Forelimb muscle (tissue), 1 donor: Measurements from ENCODE around the gene ASMTL. TPM values are rescaled to one million over a fixed set of nuclear protein-coding genes. Genes with fewer than 3 reads are reported as not detected.
A peak's percentile ranks its signal among the peaks of the same experiment; 100 is the strongest.
"Not testable (repeated sequence)": the region's sequence is repeated elsewhere in the genome, so short reads cannot be mapped to it uniquely, and the experiment has no call there.

Experiments used
- DNase-seq: peaks from one replicate; pipeline ENCODE4 v3.0.0-alpha.2; 2013; ENCODE audit warnings: low read depth
- polyA plus RNA-seq: library from polyadenylated mRNA; unstranded; fragments of 120-200 nt; gene quantifications from one replicate; pipeline ENCODE4 v1.2.1, GENCODE V29; 2013; ENCODE audit not compliant: insufficient read length

ASMTL gene
- polyA plus RNA-seq, result 17.8 TPM

- DNase-seq, result peak; percentile 77
Measured at GRCh38 chrX:1452516-1453394, at the start of gene ASMTL. ASMTL (minus strand) TSS chrX:1452909; CDS start chrX:1452840, 69 bp downstream.

GRCh38 chrX:1502241-1502640 lies 49.5 kb upstream of the ASMTL start:
- DNase-seq, result no peak

GRCh38 chrX:1500701-1501624 lies 48.3 kb upstream of the ASMTL start:
- no peak for DNase-seq

- DNase-seq, result no peak
Measured at GRCh38 chrX:1496076-1496475, 43.4 kb upstream of the ASMTL start.

- no peak for DNase-seq
Measured at GRCh38 chrX:1493877-1494510, 41.3 kb upstream of the ASMTL start.

- DNase-seq, result no peak
Measured at GRCh38 chrX:1493412-1493811, 40.7 kb upstream of the ASMTL start.

GRCh38 chrX:1492421-1493012 lies 39.8 kb upstream of the ASMTL start:
- no peak for DNase-seq

GRCh38 chrX:1491851-1492349 lies 39.2 kb upstream of the ASMTL start:
- DNase-seq, result no peak

GRCh38 chrX:1491248-1491647 lies 38.5 kb upstream of the ASMTL start:
- DNase-seq, result not testable (repeated sequence)

GRCh38 chrX:1490723-1491122 lies 38.0 kb upstream of the ASMTL start:
- not testable (repeated sequence) for DNase-seq

- not testable (repeated sequence) for DNase-seq
Measured at GRCh38 chrX:1489354-1489753, 36.6 kb upstream of the ASMTL start.

GRCh38 chrX:1488745-1489144 lies 36.0 kb upstream of the ASMTL start:
- no peak for DNase-seq

- DNase-seq, result no peak
Measured at GRCh38 chrX:1488141-1488540, 35.4 kb upstream of the ASMTL start.

GRCh38 chrX:1487401-1487800 lies 34.7 kb upstream of the ASMTL start:
- no peak for DNase-seq

GRCh38 chrX:1486749-1487361 lies 34.1 kb upstream of the ASMTL start:
- no peak for DNase-seq

- DNase-seq, result no peak
Measured at GRCh38 chrX:1486177-1486576, 33.5 kb upstream of the ASMTL start.

GRCh38 chrX:1485033-1485432 lies 32.3 kb upstream of the ASMTL start:
- no peak for DNase-seq

- no peak for DNase-seq
Measured at GRCh38 chrX:1484638-1485019, 31.9 kb upstream of the ASMTL start.

- DNase-seq, result no peak
Measured at GRCh38 chrX:1483843-1484637, 31.3 kb upstream of the ASMTL start.

GRCh38 chrX:1482530-1482928 lies 29.8 kb upstream of the ASMTL start:
- not testable (repeated sequence) for DNase-seq
